Osteoblast (primary cell): ENCODE data around the gene EXOC4. TPM values are rescaled to one million over a fixed set of nuclear protein-coding genes. Genes with fewer than 3 reads are reported as not detected.

Source experiments
- DNase-seq: peaks from one replicate; pipeline ENCODE4 v3.0.0; 2011; ENCODE audit warnings: low spot score, mixed read lengths; ENCODE audit not compliant: insufficient read length; ENCODE audit errors: missing footprints
- H2AFZ ChIP-seq: 2 replicates; pipeline ENCODE4 v1.6.0; 2011; ENCODE audit warnings: mild to moderate bottlenecking, low read length
- H3K27ac ChIP-seq: 2 replicates; pipeline ENCODE4 v1.5.1; 2011; ENCODE audit warnings: mild to moderate bottlenecking, low read depth, low read length, moderate library complexity
- H3K27me3 ChIP-seq: 2 replicates; pipeline ENCODE4 v1.6.0; 2012; ENCODE audit warnings: mild to moderate bottlenecking, control low read depth, inconsistent platforms, low read length, moderate library complexity; ENCODE audit not compliant: insufficient read depth
- H3K36me3 ChIP-seq: 2 replicates; pipeline ENCODE4 v1.5.1; 2011; ENCODE audit warnings: mild to moderate bottlenecking, low read length, control low read depth, moderate library complexity; ENCODE audit not compliant: insufficient read depth
- H3K4me1 ChIP-seq: 2 replicates; pipeline ENCODE4 v1.5.1; 2011; ENCODE audit warnings: mild to moderate bottlenecking, low read length, control low read depth, moderate library complexity; ENCODE audit not compliant: insufficient read depth
- H3K4me2 ChIP-seq: 2 replicates; pipeline ENCODE4 v1.6.0; 2011; ENCODE audit warnings: mild to moderate bottlenecking, low read length; ENCODE audit not compliant: insufficient read depth
- H3K4me3 ChIP-seq: fragments of 200-600 bp; sonication (generic); 3 replicates; pipeline ENCODE4 v1.5.1; 2012; ENCODE audit warnings: mild to moderate bottlenecking, low read length, inconsistent platforms; ENCODE audit not compliant: insufficient read depth
- H3K79me2 ChIP-seq: 2 replicates; pipeline ENCODE4 v1.6.0; 2012; ENCODE audit warnings: mild to moderate bottlenecking, low read length, control low read depth, inconsistent platforms; ENCODE audit not compliant: insufficient read depth
- H3K9me3 ChIP-seq: 2 replicates; pipeline ENCODE4 v1.5.1; 2011; ENCODE audit warnings: low read depth, low read length, control low read depth
- H4K20me1 ChIP-seq: 2 replicates; pipeline ENCODE4 v1.6.0; 2012; ENCODE audit warnings: mild to moderate bottlenecking, low read length, control low read depth; ENCODE audit not compliant: insufficient read depth
- CTCF ChIP-seq: IDR thresholded peaks from 2 replicates; pipeline ENCODE4 v1.5.1; 2011; ENCODE audit warnings: mild to moderate bottlenecking, low read depth, low read length, moderate library complexity; ENCODE audit errors: extremely low read depth
- total RNA-seq: library from RNA; depleted of rRNA; stranded (reverse); fragments of >200 nt; gene quantifications from 2 replicates; pipeline ENCODE4 v1.2.3, GENCODE V29; 2012

EXOC4 gene
- total RNA-seq, 1 donor = 134 TPM

DNA sequence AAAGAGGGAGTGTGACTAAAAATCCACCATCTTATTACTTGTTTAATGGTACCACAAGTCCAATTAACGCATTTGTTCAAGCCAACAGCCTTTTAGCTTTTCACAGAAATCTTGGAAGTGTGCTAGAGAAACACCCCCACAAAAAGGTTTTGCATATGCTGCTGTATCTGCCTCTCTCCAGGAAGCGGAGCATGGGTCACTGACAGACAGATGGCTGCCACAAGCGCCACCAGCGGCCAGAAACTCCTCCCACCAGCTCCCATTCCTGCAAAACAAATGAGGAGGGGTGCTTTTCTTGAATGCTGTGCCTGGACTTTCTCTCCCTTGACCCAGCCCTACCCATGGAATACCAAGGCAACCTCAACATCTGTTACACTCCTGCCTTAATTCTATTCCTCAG, 698.0 kb downstream of the EXOC4 start:
- no peak overlapping the region for H3K27ac ChIP-seq
- H2AFZ ChIP-seq = no peak overlapping the region
- no peaks in the 10 kb centered on the region for H3K79me2 ChIP-seq
- TF ChIP-seq CTCF = no peak
- no peaks in the 10 kb centered on the region for H3K4me1 ChIP-seq
- no peaks in the 10 kb centered on the region for H4K20me1 ChIP-seq
- H3K4me2 ChIP-seq = no peak overlapping the region
- H3K27me3 ChIP-seq = no peaks in the 10 kb centered on the region
- H3K36me3 ChIP-seq = no peaks in the 10 kb centered on the region
- H3K9me3 ChIP-seq = no peaks in the 10 kb centered on the region
- H3K4me3 ChIP-seq = no peak overlapping the region
- DNase-seq = no peak

DNA sequence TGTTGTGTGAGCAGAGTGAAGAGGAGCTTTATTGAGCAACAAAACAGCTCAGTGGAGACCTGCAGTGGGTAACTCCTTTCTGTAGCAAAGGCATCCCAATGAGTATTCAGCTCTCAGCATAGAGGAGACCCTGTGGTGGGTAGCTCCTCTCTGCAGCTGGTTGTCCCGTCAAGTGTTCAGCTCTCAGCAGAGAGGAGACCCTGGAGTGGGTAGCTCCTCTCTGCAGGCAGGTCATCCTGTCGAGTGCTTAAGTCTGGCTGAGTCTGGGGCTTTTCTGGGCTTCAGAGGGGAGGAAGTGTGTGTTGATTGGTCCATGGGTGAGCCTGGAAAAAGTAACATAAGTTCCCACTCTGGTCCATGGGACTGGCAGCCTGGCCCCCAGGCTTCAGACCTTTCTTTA, 702.3 kb downstream of the EXOC4 start:
- H3K27ac ChIP-seq = no peak overlapping the region
- no peaks in the 10 kb centered on the region for H3K9me3 ChIP-seq
- H4K20me1 ChIP-seq = no peaks in the 10 kb centered on the region
- DNase-seq = no peak
- no peaks in the 10 kb centered on the region for H3K79me2 ChIP-seq
- no peaks in the 10 kb centered on the region for H3K4me1 ChIP-seq
- no peak overlapping the region for H3K4me2 ChIP-seq
- H3K4me3 ChIP-seq = no peak overlapping the region
- H2AFZ ChIP-seq = no peak overlapping the region
- TF ChIP-seq CTCF = no peak
- H3K27me3 ChIP-seq = no peaks in the 10 kb centered on the region
- no peaks in the 10 kb centered on the region for H3K36me3 ChIP-seq

DNA sequence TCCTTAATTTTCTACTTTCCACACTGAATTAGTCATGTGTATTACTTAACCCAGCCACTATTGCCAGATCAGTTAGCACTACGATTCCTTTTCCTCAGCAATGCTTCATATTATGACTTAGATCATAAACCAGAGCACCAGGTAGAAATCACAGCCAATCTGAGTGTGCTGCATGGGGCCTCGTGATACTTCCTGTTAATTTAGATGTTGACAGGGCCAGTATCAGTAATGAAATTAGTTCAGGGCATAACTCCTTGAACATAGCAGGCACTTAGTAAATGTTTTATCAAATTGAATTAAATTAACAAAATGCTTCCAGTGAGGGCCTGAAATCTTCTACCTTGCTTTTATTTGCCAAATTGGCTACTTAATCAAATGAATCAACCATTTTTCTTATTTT, 705.0 kb downstream of the EXOC4 start:
- Histone ChIP-seq H3K27me3 (no peaks in the 10 kb centered on the region), H3K4me3 (no peak overlapping the region), H3K36me3 (no peaks in the 10 kb centered on the region), H2AFZ (no peak overlapping the region), H3K4me2 (no peak overlapping the region), H3K4me1 (no peaks in the 10 kb centered on the region), H3K79me2 (no peaks in the 10 kb centered on the region), H4K20me1 (no peaks in the 10 kb centered on the region), H3K9me3 (no peaks in the 10 kb centered on the region), H3K27ac (no peak overlapping the region)
- DNase-seq = no peak
- no peak for TF ChIP-seq CTCF

DNA sequence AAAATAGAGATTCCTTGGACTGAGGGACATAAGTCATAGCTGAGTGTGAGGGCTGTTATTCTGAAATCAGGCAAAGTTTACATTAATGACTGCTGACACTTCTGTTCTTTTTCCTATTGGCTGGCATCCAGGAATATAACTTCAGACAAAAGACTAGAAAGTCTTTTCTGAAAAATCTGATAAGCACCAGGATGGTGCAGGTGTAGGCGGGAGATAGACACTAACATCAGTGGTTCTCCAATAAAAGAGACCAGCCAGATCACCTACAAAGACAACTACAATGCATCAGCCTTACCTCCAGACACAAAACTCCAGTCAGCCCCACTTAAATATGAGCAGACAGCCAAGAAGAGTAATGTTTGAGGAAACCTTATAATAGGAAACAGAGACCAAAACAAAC, 705.9 kb downstream of the EXOC4 start:
- Histone ChIP-seq H3K4me2 (no peak overlapping the region), H3K27ac (no peak overlapping the region), H2AFZ (no peak overlapping the region), H3K36me3 (no peaks in the 10 kb centered on the region), H4K20me1 (no peaks in the 10 kb centered on the region), H3K4me3 (no peak overlapping the region), H3K27me3 (no peaks in the 10 kb centered on the region), H3K4me1 (no peaks in the 10 kb centered on the region), H3K79me2 (no peaks in the 10 kb centered on the region), H3K9me3 (no peaks in the 10 kb centered on the region)
- TF ChIP-seq CTCF = no peak
- no peak for DNase-seq
